Smooth muscle cell (in vitro differentiated cells): ENCODE data around the gene C22orf31. TPM values are rescaled to one million over a fixed set of nuclear protein-coding genes. Genes with fewer than 3 reads are reported as not detected.

Experiments
- DNase-seq: peaks from one replicate; lab custom pipeline; 2025; ENCODE audit not compliant: unreplicated experiment; lab: John Stamatoyannopoulos, UW
- H2AFZ ChIP-seq: fragments of 200-600 bp; sonication (generic); 2 replicates; pipeline ENCODE4 v1.6.0; 2016; ENCODE audit warnings: antibody characterized with exemption, low read depth, mild to moderate bottlenecking
- H3F3A ChIP-seq: fragments of 200-600 bp; sonication (generic); 2 replicates; pipeline ENCODE4 v1.6.0; 2017; ENCODE audit warnings: antibody characterized with exemption, low read depth
- H3K27ac ChIP-seq: fragments of 200-600 bp; sonication (generic); 2 replicates; pipeline ENCODE4 v1.5.1; 2016; ENCODE audit warnings: low read depth, mild to moderate bottlenecking
- H3K27me3 ChIP-seq: fragments of 200-600 bp; sonication (generic); 2 replicates; pipeline ENCODE4 v1.6.1; 2016; ENCODE audit warnings: low read depth, mild to moderate bottlenecking
- H3K36me3 ChIP-seq: fragments of 200-600 bp; sonication (generic); 2 replicates; pipeline ENCODE4 v1.5.1; 2016; ENCODE audit warnings: low read depth
- H3K4me1 ChIP-seq: fragments of 200-600 bp; sonication (generic); 2 replicates; pipeline ENCODE4 v1.5.1; 2016; ENCODE audit warnings: low read depth
- H3K4me2 ChIP-seq: fragments of 200-600 bp; sonication (generic); 2 replicates; pipeline ENCODE4 v1.6.0; 2016; ENCODE audit warnings: mild to moderate bottlenecking
- H3K4me3 ChIP-seq: fragments of 200-600 bp; sonication (generic); 2 replicates; pipeline ENCODE4 v1.5.1; 2016; ENCODE audit warnings: mild to moderate bottlenecking
- H3K79me2 ChIP-seq: fragments of 200-600 bp; sonication (generic); 2 replicates; pipeline ENCODE4 v1.6.0; 2016; ENCODE audit warnings: low read depth, mild to moderate bottlenecking
- H3K9ac ChIP-seq: fragments of 200-600 bp; sonication (generic); 2 replicates; pipeline ENCODE4 v1.6.0; 2016; ENCODE audit warnings: low read depth
- H3K9me3 ChIP-seq: fragments of 200-600 bp; sonication (generic); replicated peaks from 2 replicates; pipeline ENCODE4 v1.5.1; 2016; ENCODE audit warnings: low read depth
- H4K20me1 ChIP-seq: fragments of 200-600 bp; sonication (generic); 2 replicates; pipeline ENCODE4 v1.6.0; 2016; ENCODE audit warnings: low read depth
- CTCF ChIP-seq: fragments of 200-600 bp; sonication (generic); IDR thresholded peaks from 2 replicates; pipeline ENCODE4 v1.5.1; 2017; ENCODE audit warnings: borderline replicate concordance, mild to moderate bottlenecking, antibody characterized with exemption; ENCODE audit not compliant: insufficient read depth, poor library complexity, severe bottlenecking
- WGBS: methylation state at CpG from one replicate; pipeline ENCODE4 v1.1.7; 2016; ENCODE audit warnings: low lambda C conversion rate; 5-methylcytosine and 5-hydroxymethylcytosine counted together
- polyA plus RNA-seq: library from polyadenylated mRNA; unstranded; fragments of >200 nt; fragmentation: Nextera tagmentation; extraction: Ambion mirVana; gene quantifications from 2 replicates; pipeline ENCODE4 v1.2.1, GENCODE V29; 2016
- total RNA-seq: library from RNA; depleted of rRNA; stranded (reverse); fragments of >200 nt; gene quantifications from 2 replicates; pipeline ENCODE4 v1.2.3, GENCODE V29; 2014

The C22orf31 gene
- total RNA-seq (not detected in 2 replicates), polyA plus RNA-seq (not detected in 2 replicates)

- H4K20me1 ChIP-seq = no peaks in the 10 kb centered on the region
- no peaks in the 10 kb centered on the region for H3K4me1 ChIP-seq
- no peaks in the 10 kb centered on the region for H3K79me2 ChIP-seq
- no peak for TF ChIP-seq CTCF
- no peak within 1 kb of the TSS for H3K9ac ChIP-seq
- no peaks in the 10 kb centered on the region for H3K27me3 ChIP-seq
- H3K27ac ChIP-seq = no peak within 1 kb of the TSS
- no peak within 1 kb of the TSS for H2AFZ ChIP-seq
- H3F3A ChIP-seq = no peaks in the 10 kb centered on the region
- no peaks in the 10 kb centered on the region for H3K9me3 ChIP-seq
- H3K36me3 ChIP-seq = no peaks in the 10 kb centered on the region
- no peak for DNase-seq
- H3K4me2 ChIP-seq = no peak within 1 kb of the TSS
- no peak within 1 kb of the TSS for H3K4me3 ChIP-seq
- 73% methylated on average over 2 of the region's 2 CpGs for WGBS
Measured at GRCh38 chr22:29061773-29062172, at the start of gene C22orf31. TSS of gene C22orf31 (minus strand) at chr22:29061831. CDS start at chr22:29061792, 39 bp downstream.

GRCh38 chr22:29110946-29111345, 49.3 kb upstream of the C22orf31 start:
- Histone ChIP-seq H3F3A (peaks cover 17% of the 10 kb centered on the region), H3K27ac (no peak overlapping the region), H3K9ac (no peak overlapping the region), H3K79me2 (no peaks in the 10 kb centered on the region), H3K4me2 (no peak overlapping the region), H3K4me1 (peaks cover 13% of the 10 kb centered on the region), H4K20me1 (peaks cover 2% of the 10 kb centered on the region), H3K9me3 (no peaks in the 10 kb centered on the region), H2AFZ (no peak overlapping the region), H3K4me3 (no peak overlapping the region), H3K27me3 (no peaks in the 10 kb centered on the region), H3K36me3 (no peaks in the 10 kb centered on the region)
- WGBS = 100% methylated on average over 3 of the region's 3 CpGs
- no peak for TF ChIP-seq CTCF
- no peak for DNase-seq

- no peak for DNase-seq
- Histone ChIP-seq H4K20me1 (peaks cover 2% of the 10 kb centered on the region), H3K4me2 (peak overlapping the region; percentile 10), H3K4me3 (no peak overlapping the region), H3K36me3 (no peaks in the 10 kb centered on the region), H3K9ac (no peak overlapping the region), H3K9me3 (no peaks in the 10 kb centered on the region), H2AFZ (no peak overlapping the region), H3F3A (peaks cover 17% of the 10 kb centered on the region), H3K27ac (peak overlapping the region; percentile 22), H3K4me1 (peaks cover 13% of the 10 kb centered on the region), H3K27me3 (no peaks in the 10 kb centered on the region), H3K79me2 (no peaks in the 10 kb centered on the region)
- WGBS = 6% methylated on average over 4 of the region's 4 CpGs
- no peak for TF ChIP-seq CTCF
Measured at GRCh38 chr22:29109822-29110221, 48.2 kb upstream of the C22orf31 start.

GRCh38 chr22:29108137-29108536, 46.5 kb upstream of the C22orf31 start:
- Histone ChIP-seq H3K79me2 (no peaks in the 10 kb centered on the region), H3K4me2 (no peak overlapping the region), H3K36me3 (no peaks in the 10 kb centered on the region), H3K27ac (peak overlapping the region; percentile 24), H4K20me1 (peaks cover 2% of the 10 kb centered on the region), H2AFZ (no peak overlapping the region), H3F3A (peaks cover 17% of the 10 kb centered on the region), H3K4me3 (no peak overlapping the region), H3K27me3 (no peaks in the 10 kb centered on the region), H3K9me3 (no peaks in the 10 kb centered on the region), H3K9ac (no peak overlapping the region), H3K4me1 (peaks cover 19% of the 10 kb centered on the region)
- TF ChIP-seq CTCF = no peak
- no peak for DNase-seq
- WGBS = 59% methylated on average over 5 of the region's 5 CpGs
